Neural cell (in vitro differentiated cells): ENCODE data around the gene CABP1. TPM values are rescaled to one million over a fixed set of nuclear protein-coding genes. Genes with fewer than 3 reads are reported as not detected.

Experiments used
- H2AFZ ChIP-seq: fragments of 200-600, 300-800 bp; sonication (generic), shearing (Covaris generic); 2 replicates; pipeline ENCODE4 v1.6.0; 2014; ENCODE audit warnings: low read depth, mild to moderate bottlenecking, antibody characterized with exemption, low read length, moderate library complexity
- H3F3A ChIP-seq: fragments of 200-600 bp; shearing (Covaris generic); 2 replicates; pipeline ENCODE4 v1.6.1; 2016; ENCODE audit warnings: mild to moderate bottlenecking, moderate library complexity, mixed read lengths, antibody characterized with exemption, low read length; ENCODE audit not compliant: insufficient read depth, poor library complexity, severe bottlenecking
- H3K27ac ChIP-seq: fragments of 200-600, 300-800 bp; sonication (generic), shearing (Covaris generic); 2 replicates; pipeline ENCODE4 v1.5.1; 2014; ENCODE audit warnings: mild to moderate bottlenecking, low read length, moderate library complexity
- H3K27me3 ChIP-seq: fragments of 300-800, 200-600 bp; sonication (generic), shearing (Covaris generic); 2 replicates; pipeline ENCODE4 v1.6.0; 2014; ENCODE audit warnings: mild to moderate bottlenecking, low read depth, low read length, moderate library complexity; ENCODE audit not compliant: insufficient read depth
- H3K36me3 ChIP-seq: fragments of 300-800, 200-600 bp; sonication (generic), shearing (Covaris generic); 2 replicates; pipeline ENCODE4 v1.5.1; 2014; ENCODE audit warnings: mild to moderate bottlenecking, antibody characterized with exemption, low read length, moderate library complexity; ENCODE audit not compliant: insufficient read depth
- H3K4me2 ChIP-seq: fragments of 300-800, 200-600 bp; sonication (generic), shearing (Covaris generic); 2 replicates; pipeline ENCODE4 v1.6.0; 2014; ENCODE audit warnings: mild to moderate bottlenecking, low read length
- H3K4me3 ChIP-seq: fragments of 300-800, 200-600 bp; sonication (generic), shearing (Covaris generic); 2 replicates; pipeline ENCODE4 v1.5.1; 2014; ENCODE audit warnings: mild to moderate bottlenecking, low read length, moderate library complexity
- H3K79me2 ChIP-seq: fragments of 200-600 bp; shearing (Covaris generic); replicated peaks from 2 replicates; pipeline ENCODE4 v1.6.0; 2014; ENCODE audit warnings: mild to moderate bottlenecking, low read length, moderate library complexity; ENCODE audit not compliant: insufficient read depth
- H3K9ac ChIP-seq: fragments of 300-800, 200-600 bp; sonication (generic), shearing (Covaris generic); 2 replicates; pipeline ENCODE4 v1.6.1; 2016; ENCODE audit warnings: mild to moderate bottlenecking, low read length, mixed read lengths
- H3K9me2 ChIP-seq: fragments of 200-600 bp; shearing (Covaris generic); 2 replicates; pipeline ENCODE4 v1.6.1; 2016; ENCODE audit warnings: mild to moderate bottlenecking, low read length, mixed read lengths; ENCODE audit not compliant: insufficient read depth
- H3K9me3 ChIP-seq: fragments of 200-600, 300-800 bp; sonication (generic), shearing (Covaris generic); 2 replicates; pipeline ENCODE4 v1.6.1; 2016; ENCODE audit warnings: mild to moderate bottlenecking, mixed run types, low read length, moderate library complexity, mixed read lengths
- H4K20me1 ChIP-seq: fragments of 200-600 bp; shearing (Covaris generic); 2 replicates; pipeline ENCODE4 v1.6.1; 2016; ENCODE audit warnings: mild to moderate bottlenecking, mixed run types; ENCODE audit not compliant: insufficient read depth
- CTCF ChIP-seq: fragments of 450-650 bp; IDR thresholded peaks from 2 replicates; pipeline ENCODE4 v1.5.1; 2014; ENCODE audit warnings: antibody characterized with exemption, mild to moderate bottlenecking, moderate library complexity; ENCODE audit not compliant: poor library complexity, severe bottlenecking
- EP300 ChIP-seq: fragments of 450-650 bp; conservative IDR thresholded peaks from 2 replicates; pipeline ENCODE4 v1.6.1; 2014; ENCODE audit warnings: antibody characterized with exemption, mild to moderate bottlenecking, moderate library complexity; ENCODE audit not compliant: poor library complexity, severe bottlenecking
- EZH2 ChIP-seq: fragments of 200-600, 300-800 bp; shearing (Covaris generic), sonication (generic); IDR thresholded peaks from 2 replicates; pipeline ENCODE4 v1.6.1; 2014; ENCODE audit warnings: antibody characterized with exemption, low read length, borderline replicate concordance, mild to moderate bottlenecking; ENCODE audit not compliant: insufficient read depth, poor library complexity, severe bottlenecking
- MXI1 ChIP-seq: fragments of 450-650 bp; conservative IDR thresholded peaks from 2 replicates; pipeline ENCODE4 v1.6.1; 2014; ENCODE audit warnings: antibody characterized with exemption, mild to moderate bottlenecking; ENCODE audit not compliant: poor library complexity, severe bottlenecking
- POLR2AphosphoS5 ChIP-seq: IDR thresholded peaks from 2 replicates; pipeline ENCODE4 v1.6.1; 2012
- RAD21 ChIP-seq: fragments of 450-650 bp; conservative IDR thresholded peaks from 2 replicates; pipeline ENCODE4 v1.6.1; 2014; ENCODE audit warnings: antibody characterized with exemption, mild to moderate bottlenecking, moderate library complexity
- SMC3 ChIP-seq: fragments of 450-650 bp; conservative IDR thresholded peaks from 2 replicates; pipeline ENCODE4 v1.6.1; 2014; ENCODE audit warnings: antibody characterized with exemption, mild to moderate bottlenecking, moderate library complexity; ENCODE audit not compliant: poor library complexity
- TAF1 ChIP-seq: IDR thresholded peaks from 2 replicates; pipeline ENCODE4 v1.6.1; 2012; ENCODE audit warnings: low read depth
- polyA plus RNA-seq: library from polyadenylated mRNA; depleted of rRNA; stranded (reverse); fragments of >200 nt; gene quantifications from 2 replicates; pipeline ENCODE4 v1.2.3, GENCODE V29; 2014
- TF ChIP-seq, protein P1 (sequence below): IDR thresholded peaks from 2 replicates; pipeline ENCODE4 v1.6.1; 2012; ENCODE audit warnings: borderline replicate concordance

Gene CABP1
- polyA plus RNA-seq, 1 donor from 2014 or later: 0.71 TPM

DNA sequence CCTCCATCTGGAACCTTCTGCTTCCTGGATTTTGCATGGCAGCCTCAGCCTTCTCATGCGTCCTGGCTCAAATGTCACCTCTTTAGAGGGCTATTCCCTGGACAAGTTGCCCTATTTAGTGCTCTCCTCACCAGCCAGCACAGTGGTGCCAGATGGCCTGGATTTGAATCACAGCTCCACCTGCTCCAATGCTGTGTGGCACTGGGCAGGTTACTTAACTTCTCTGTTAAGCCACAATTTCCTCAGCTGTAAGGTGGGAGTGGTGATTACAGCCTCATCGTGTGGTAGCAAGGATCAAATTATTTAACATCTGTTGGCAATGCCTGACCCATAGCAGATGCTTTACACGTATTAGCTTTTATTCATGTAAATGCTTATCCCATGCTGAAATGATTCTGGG is 42.6 kb upstream of the CABP1 start:
- H3K27ac ChIP-seq: no peak overlapping the region
- H3K9me3 ChIP-seq: no peaks in the 10 kb centered on the region
- no peak overlapping the region for H2AFZ ChIP-seq
- no peak overlapping the region for H3K9ac ChIP-seq
- no peaks in the 10 kb centered on the region for H3K36me3 ChIP-seq
- no peak for TF ChIP-seq EZH2
- no peak for TF ChIP-seq CTCF
- TF ChIP-seq, protein P1, sequence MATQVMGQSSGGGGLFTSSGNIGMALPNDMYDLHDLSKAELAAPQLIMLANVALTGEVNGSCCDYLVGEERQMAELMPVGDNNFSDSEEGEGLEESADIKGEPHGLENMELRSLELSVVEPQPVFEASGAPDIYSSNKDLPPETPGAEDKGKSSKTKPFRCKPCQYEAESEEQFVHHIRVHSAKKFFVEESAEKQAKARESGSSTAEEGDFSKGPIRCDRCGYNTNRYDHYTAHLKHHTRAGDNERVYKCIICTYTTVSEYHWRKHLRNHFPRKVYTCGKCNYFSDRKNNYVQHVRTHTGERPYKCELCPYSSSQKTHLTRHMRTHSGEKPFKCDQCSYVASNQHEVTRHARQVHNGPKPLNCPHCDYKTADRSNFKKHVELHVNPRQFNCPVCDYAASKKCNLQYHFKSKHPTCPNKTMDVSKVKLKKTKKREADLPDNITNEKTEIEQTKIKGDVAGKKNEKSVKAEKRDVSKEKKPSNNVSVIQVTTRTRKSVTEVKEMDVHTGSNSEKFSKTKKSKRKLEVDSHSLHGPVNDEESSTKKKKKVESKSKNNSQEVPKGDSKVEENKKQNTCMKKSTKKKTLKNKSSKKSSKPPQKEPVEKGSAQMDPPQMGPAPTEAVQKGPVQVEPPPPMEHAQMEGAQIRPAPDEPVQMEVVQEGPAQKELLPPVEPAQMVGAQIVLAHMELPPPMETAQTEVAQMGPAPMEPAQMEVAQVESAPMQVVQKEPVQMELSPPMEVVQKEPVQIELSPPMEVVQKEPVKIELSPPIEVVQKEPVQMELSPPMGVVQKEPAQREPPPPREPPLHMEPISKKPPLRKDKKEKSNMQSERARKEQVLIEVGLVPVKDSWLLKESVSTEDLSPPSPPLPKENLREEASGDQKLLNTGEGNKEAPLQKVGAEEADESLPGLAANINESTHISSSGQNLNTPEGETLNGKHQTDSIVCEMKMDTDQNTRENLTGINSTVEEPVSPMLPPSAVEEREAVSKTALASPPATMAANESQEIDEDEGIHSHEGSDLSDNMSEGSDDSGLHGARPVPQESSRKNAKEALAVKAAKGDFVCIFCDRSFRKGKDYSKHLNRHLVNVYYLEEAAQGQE: no peak
- TF ChIP-seq POLR2AphosphoS5: no peak
- TF ChIP-seq TAF1: no peak
- no peak for TF ChIP-seq MXI1
- TF ChIP-seq SMC3: no peak
- no peak for TF ChIP-seq RAD21
- TF ChIP-seq EP300: no peak
- no peaks in the 10 kb centered on the region for H3K79me2 ChIP-seq
- no peaks in the 10 kb centered on the region for H3K9me2 ChIP-seq
- no peak overlapping the region for H3K4me2 ChIP-seq
- H3K27me3 ChIP-seq: no peaks in the 10 kb centered on the region
- H3K4me3 ChIP-seq: no peak overlapping the region
- H4K20me1 ChIP-seq: no peaks in the 10 kb centered on the region
- no peaks in the 10 kb centered on the region for H3F3A ChIP-seq

DNA sequence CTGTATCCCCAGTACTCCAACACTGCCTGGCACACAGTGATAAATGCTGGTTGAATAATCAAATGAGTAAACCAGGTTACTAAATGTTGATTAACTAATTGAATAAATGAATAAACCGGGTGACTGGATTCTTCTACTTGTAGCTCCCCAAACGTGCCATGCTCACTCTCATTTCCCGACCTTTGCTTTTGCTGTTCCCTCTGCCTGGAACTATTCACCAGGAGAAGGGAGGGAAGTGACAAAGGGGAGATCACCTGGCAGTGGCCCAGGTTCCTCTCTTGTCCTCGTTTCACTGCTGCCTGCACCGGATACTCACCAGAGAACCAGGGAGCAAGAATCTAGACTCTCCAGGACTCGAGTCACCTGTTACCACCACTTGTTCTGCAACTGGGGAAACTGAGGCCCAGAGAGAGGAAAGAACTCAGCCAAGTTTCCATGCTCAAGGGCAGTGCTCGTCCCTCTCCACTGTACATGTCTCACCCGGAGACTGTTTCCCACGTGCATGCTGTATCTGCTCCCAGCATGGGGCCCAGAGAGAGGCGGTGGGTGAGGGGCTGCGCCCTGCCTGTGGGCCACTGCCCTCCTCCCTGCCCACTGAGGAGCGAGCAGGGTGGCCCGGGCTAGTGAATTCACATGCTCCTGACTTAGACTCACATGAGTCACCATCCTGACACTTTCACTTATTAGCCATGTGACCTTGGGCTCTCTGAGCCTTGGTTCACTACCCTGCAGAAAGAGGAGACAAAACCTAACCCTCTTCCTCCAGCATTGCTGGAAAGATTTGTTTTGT is 41.6 kb upstream of the CABP1 start:
- H3K4me3 ChIP-seq: no peak overlapping the region
- no peak overlapping the region for H2AFZ ChIP-seq
- TF ChIP-seq, protein P1: no peak
- TF ChIP-seq TAF1 (no peak), MXI1 (no peak), SMC3 (no peak)
- no peaks in the 10 kb centered on the region for H3K9me3 ChIP-seq
- H3K4me2 ChIP-seq: no peak overlapping the region
- H3K27me3 ChIP-seq: no peaks in the 10 kb centered on the region
- no peaks in the 10 kb centered on the region for H3K9me2 ChIP-seq
- H3F3A ChIP-seq: no peaks in the 10 kb centered on the region
- no peak overlapping the region for H3K9ac ChIP-seq
- H3K36me3 ChIP-seq: no peaks in the 10 kb centered on the region
- no peaks in the 10 kb centered on the region for H4K20me1 ChIP-seq
- no peaks in the 10 kb centered on the region for H3K79me2 ChIP-seq
- H3K27ac ChIP-seq: no peak overlapping the region
